NT2/D1 (cell line): Measurements from ENCODE around the gene EDAR.

Experiments
- DNase-seq: peaks from one replicate; pipeline ENCODE4 v3.0.0-alpha.2; 2011; ENCODE audit warnings: low read depth, low spot score
- H3K27me3 ChIP-seq: 2 replicates; pipeline ENCODE4 v1.6.0; 2011; ENCODE audit warnings: mild to moderate bottlenecking; ENCODE audit not compliant: insufficient read length, insufficient read depth
- H3K36me3 ChIP-seq: 2 replicates; pipeline ENCODE4 v1.6.1; 2011; ENCODE audit warnings: mild to moderate bottlenecking, low read length, mixed read lengths; ENCODE audit not compliant: insufficient read depth, insufficient read length
- H3K4me1 ChIP-seq: 2 replicates; pipeline ENCODE4 v1.5.1; 2011; ENCODE audit not compliant: insufficient read depth, insufficient read length
- H3K4me3 ChIP-seq: 2 replicates; pipeline ENCODE4 v1.5.1; 2011; ENCODE audit warnings: low read depth; ENCODE audit not compliant: insufficient read length
- H3K9ac ChIP-seq: 2 replicates; pipeline ENCODE4 v1.6.0; 2011; ENCODE audit warnings: low read depth; ENCODE audit not compliant: insufficient read length
- H3K9me3 ChIP-seq: 2 replicates; pipeline ENCODE4 v1.5.1; 2011; ENCODE audit warnings: mild to moderate bottlenecking, low read length; ENCODE audit not compliant: insufficient read depth
- SUZ12 ChIP-seq: IDR thresholded peaks from 2 replicates; pipeline ENCODE4 v1.6.1; 2011; ENCODE audit not compliant: insufficient read length, insufficient read depth; ENCODE audit errors: extremely low read depth
- YY1 ChIP-seq: IDR thresholded peaks from 2 replicates; pipeline ENCODE4 v1.6.1; 2011; ENCODE audit not compliant: insufficient read length, insufficient read depth
- ZNF274 ChIP-seq: IDR thresholded peaks from 2 replicates; pipeline ENCODE4 v1.6.1; 2011; ENCODE audit warnings: mild to moderate bottlenecking, low read depth, low read length

Gene EDAR

GRCh38 chr2:109001201-109001600, 12.2 kb upstream of the EDAR start:
- H3K9me3 ChIP-seq, result no peaks in the 10 kb centered on the region
- H3K4me3 ChIP-seq, result no peak overlapping the region
- TF ChIP-seq YY1 (no peak), ZNF274 (no peak), SUZ12 (no peak)
- H3K27me3 ChIP-seq, result no peaks in the 10 kb centered on the region
- H3K9ac ChIP-seq, result no peak overlapping the region
- no peak for DNase-seq
- H3K4me1 ChIP-seq, result no peaks in the 10 kb centered on the region
- no peaks in the 10 kb centered on the region for H3K36me3 ChIP-seq

GRCh38 chr2:109000738-109001137, 11.7 kb upstream of the EDAR start:
- no peak overlapping the region for H3K4me3 ChIP-seq
- no peaks in the 10 kb centered on the region for H3K4me1 ChIP-seq
- TF ChIP-seq ZNF274, result no peak
- TF ChIP-seq YY1, result no peak
- TF ChIP-seq SUZ12, result no peak
- H3K9me3 ChIP-seq, result no peaks in the 10 kb centered on the region
- no peaks in the 10 kb centered on the region for H3K36me3 ChIP-seq
- DNase-seq, result no peak
- no peaks in the 10 kb centered on the region for H3K27me3 ChIP-seq
- H3K9ac ChIP-seq, result no peak overlapping the region

GRCh38 chr2:108998911-108999310, 9.9 kb upstream of the EDAR start:
- Histone ChIP-seq H3K9ac (no peak overlapping the region), H3K4me3 (no peak overlapping the region), H3K27me3 (no peaks in the 10 kb centered on the region), H3K9me3 (no peaks in the 10 kb centered on the region), H3K36me3 (no peaks in the 10 kb centered on the region), H3K4me1 (no peaks in the 10 kb centered on the region)
- TF ChIP-seq YY1, result no peak
- TF ChIP-seq SUZ12, result no peak
- TF ChIP-seq ZNF274, result no peak
- no peak for DNase-seq

- Histone ChIP-seq H3K4me1 (no peaks in the 10 kb centered on the region), H3K4me3 (no peak overlapping the region), H3K9ac (no peak overlapping the region), H3K9me3 (no peaks in the 10 kb centered on the region), H3K27me3 (no peaks in the 10 kb centered on the region), H3K36me3 (no peaks in the 10 kb centered on the region)
- DNase-seq, result no peak
- no peak for TF ChIP-seq ZNF274
- TF ChIP-seq YY1, result no peak
- no peak for TF ChIP-seq SUZ12
These were observed 5.2 kb upstream of the EDAR start for GRCh38 chr2:108994178-108994577.

GRCh38 chr2:108993095-108993937, 4.3 kb upstream of the EDAR start:
- no peaks in the 10 kb centered on the region for H3K27me3 ChIP-seq
- no peaks in the 10 kb centered on the region for H3K36me3 ChIP-seq
- no peak overlapping the region for H3K4me3 ChIP-seq
- H3K9ac ChIP-seq, result no peak overlapping the region
- no peak for DNase-seq
- TF ChIP-seq YY1 (no peak), ZNF274 (no peak), SUZ12 (no peak)
- no peaks in the 10 kb centered on the region for H3K9me3 ChIP-seq
- no peaks in the 10 kb centered on the region for H3K4me1 ChIP-seq

- Histone ChIP-seq H3K4me3 (no peak overlapping the region), H3K27me3 (peaks cover 3% of the 10 kb centered on the region), H3K9ac (no peak overlapping the region), H3K36me3 (no peaks in the 10 kb centered on the region), H3K4me1 (no peaks in the 10 kb centered on the region), H3K9me3 (no peaks in the 10 kb centered on the region)
- no peak for DNase-seq
- no peak for TF ChIP-seq YY1
- TF ChIP-seq SUZ12, result no peak
- TF ChIP-seq ZNF274, result no peak
These were observed 784 bp downstream of the EDAR start for GRCh38 chr2:108988076-108988795.

- Histone ChIP-seq H3K4me3 (no peak overlapping the region), H3K36me3 (no peaks in the 10 kb centered on the region), H3K9me3 (no peaks in the 10 kb centered on the region), H3K9ac (no peak overlapping the region), H3K27me3 (peaks cover 3% of the 10 kb centered on the region), H3K4me1 (no peaks in the 10 kb centered on the region)
- DNase-seq, result no peak
- TF ChIP-seq SUZ12 (no peak), ZNF274 (no peak), YY1 (no peak)
These were observed 2.0 kb downstream of the EDAR start for GRCh38 chr2:108986916-108987510.
